ENCODE results near the gene MACROD1. TPM values are rescaled to one million over a fixed set of nuclear protein-coding genes. Genes with fewer than 3 reads are reported as not detected.

MACROD1 gene
- total RNA-seq, 4 donors from 2014 or later: 10.4 to 31.5 (median 19.5) TPM

DNA sequence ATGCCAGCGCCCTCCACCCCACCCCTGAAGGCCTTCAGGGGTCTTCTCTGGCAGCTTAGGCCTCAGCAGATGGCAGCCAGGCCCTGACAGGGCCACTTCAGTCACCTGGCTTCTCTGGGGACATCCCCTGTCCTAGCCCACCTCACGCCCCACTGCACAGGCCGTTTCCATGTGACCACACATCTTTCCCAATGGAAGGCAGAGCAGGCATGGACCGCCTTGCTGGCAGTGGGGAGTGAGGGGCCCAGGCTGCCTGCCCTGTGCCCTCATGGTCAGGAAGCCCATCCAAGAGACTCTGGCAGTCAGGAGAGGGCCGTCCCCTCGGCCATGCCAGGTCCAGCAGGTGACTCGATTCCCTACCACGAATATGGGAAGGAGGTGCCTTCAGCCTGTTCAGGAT is 25.8 kb downstream of the MACROD1 start:
- no peak overlapping the region for H3K4me3 ChIP-seq

DNA sequence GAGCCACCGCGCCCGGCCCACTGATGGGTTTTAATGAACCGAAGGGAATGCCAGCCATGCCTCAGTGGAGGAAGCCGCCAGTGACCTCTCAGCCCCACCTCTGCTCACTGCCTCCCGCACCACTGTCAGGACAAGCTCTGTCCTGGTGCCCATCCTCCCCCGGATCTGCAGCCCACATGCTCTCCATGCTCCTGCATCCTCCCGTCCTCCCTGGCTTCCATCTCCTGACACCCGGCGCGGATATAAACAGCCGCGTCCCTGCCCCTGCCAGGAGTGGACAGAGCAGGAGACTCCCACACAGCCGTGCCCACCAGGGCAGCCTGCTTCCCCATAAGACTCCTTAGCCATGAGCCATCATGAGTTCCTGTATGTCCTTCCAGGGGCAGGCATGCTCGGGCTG is 26.9 kb downstream of the MACROD1 start:
- no peaks in the 10 kb centered on the region for H3K9me3 ChIP-seq
- peaks cover 0 to 7% (median 0%) of the 10 kb centered on the region in 3 donors for H3K4me1 ChIP-seq
- H3K36me3 ChIP-seq: peaks cover 0 to 6% (median 0%) of the 10 kb centered on the region in 3 donors
- 87 to 89% methylated on average over 6 to 9 of the region's 15 CpGs for WGBS, 2 donors
- TF ChIP-seq, protein P1, sequence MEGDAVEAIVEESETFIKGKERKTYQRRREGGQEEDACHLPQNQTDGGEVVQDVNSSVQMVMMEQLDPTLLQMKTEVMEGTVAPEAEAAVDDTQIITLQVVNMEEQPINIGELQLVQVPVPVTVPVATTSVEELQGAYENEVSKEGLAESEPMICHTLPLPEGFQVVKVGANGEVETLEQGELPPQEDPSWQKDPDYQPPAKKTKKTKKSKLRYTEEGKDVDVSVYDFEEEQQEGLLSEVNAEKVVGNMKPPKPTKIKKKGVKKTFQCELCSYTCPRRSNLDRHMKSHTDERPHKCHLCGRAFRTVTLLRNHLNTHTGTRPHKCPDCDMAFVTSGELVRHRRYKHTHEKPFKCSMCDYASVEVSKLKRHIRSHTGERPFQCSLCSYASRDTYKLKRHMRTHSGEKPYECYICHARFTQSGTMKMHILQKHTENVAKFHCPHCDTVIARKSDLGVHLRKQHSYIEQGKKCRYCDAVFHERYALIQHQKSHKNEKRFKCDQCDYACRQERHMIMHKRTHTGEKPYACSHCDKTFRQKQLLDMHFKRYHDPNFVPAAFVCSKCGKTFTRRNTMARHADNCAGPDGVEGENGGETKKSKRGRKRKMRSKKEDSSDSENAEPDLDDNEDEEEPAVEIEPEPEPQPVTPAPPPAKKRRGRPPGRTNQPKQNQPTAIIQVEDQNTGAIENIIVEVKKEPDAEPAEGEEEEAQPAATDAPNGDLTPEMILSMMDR (IDR thresholded peaks at IDR 0.05): no peak
- TF ChIP-seq POLR2A (IDR thresholded peaks at IDR 0.05): no peak
- H3K4me3 ChIP-seq: no peak overlapping the region
- intact Hi-C loops (cut with DNase I): no loop called here
- H3K27ac ChIP-seq: no peak overlapping the region
- DNase-seq: no peak
- H3K27me3 ChIP-seq: no peaks in the 10 kb centered on the region

More for the DNA sequence above, 25.8 kb downstream of the MACROD1 start:
- peaks cover 0 to 6% (median 0%) of the 10 kb centered on the region in 3 donors for H3K36me3 ChIP-seq
- H3K27ac ChIP-seq: no peak overlapping the region
- no peak for TF ChIP-seq POLR2A (IDR thresholded peaks at IDR 0.05)
- TF ChIP-seq, protein P1 (IDR thresholded peaks at IDR 0.05): no peak
- H3K4me1 ChIP-seq: peaks cover 0 to 7% (median 0%) of the 10 kb centered on the region in 3 donors
- H3K9me3 ChIP-seq: no peaks in the 10 kb centered on the region
- DNase-seq: no peak
- intact Hi-C loops (cut with DNase I): loop anchor here (10.0 kb wide), 1 partner anchor 305 kb away; the partner anchor contains the start of gene MARK2
- 50% methylated on average over 1 of the region's 8 CpGs; no CpG with 5 or more reads in 1 of the 2 donors for WGBS, 2 donors
- H3K27me3 ChIP-seq: no peaks in the 10 kb centered on the region

- 77 to 89% methylated on average over 4 to 16 of the region's 16 CpGs for WGBS, 2 donors
- Histone ChIP-seq H3K27me3 (no peaks in the 10 kb centered on the region), H3K4me3 (no peak overlapping the region), H3K36me3 (peaks cover 0 to 6% (median 0%) of the 10 kb centered on the region in 3 donors), H3K4me1 (peaks cover 0 to 7% (median 0%) of the 10 kb centered on the region in 3 donors), H3K27ac (no peak overlapping the region), H3K9me3 (no peaks in the 10 kb centered on the region)
- DNase-seq: no peak
- TF ChIP-seq, protein P1 (IDR thresholded peaks at IDR 0.05): no peak
- TF ChIP-seq POLR2A (IDR thresholded peaks at IDR 0.05): no peak
- intact Hi-C loops (cut with DNase I): no loop called here
Observed at GRCh38 chr11:64138398-64138797, 27.5 kb downstream of the MACROD1 start.

DNA sequence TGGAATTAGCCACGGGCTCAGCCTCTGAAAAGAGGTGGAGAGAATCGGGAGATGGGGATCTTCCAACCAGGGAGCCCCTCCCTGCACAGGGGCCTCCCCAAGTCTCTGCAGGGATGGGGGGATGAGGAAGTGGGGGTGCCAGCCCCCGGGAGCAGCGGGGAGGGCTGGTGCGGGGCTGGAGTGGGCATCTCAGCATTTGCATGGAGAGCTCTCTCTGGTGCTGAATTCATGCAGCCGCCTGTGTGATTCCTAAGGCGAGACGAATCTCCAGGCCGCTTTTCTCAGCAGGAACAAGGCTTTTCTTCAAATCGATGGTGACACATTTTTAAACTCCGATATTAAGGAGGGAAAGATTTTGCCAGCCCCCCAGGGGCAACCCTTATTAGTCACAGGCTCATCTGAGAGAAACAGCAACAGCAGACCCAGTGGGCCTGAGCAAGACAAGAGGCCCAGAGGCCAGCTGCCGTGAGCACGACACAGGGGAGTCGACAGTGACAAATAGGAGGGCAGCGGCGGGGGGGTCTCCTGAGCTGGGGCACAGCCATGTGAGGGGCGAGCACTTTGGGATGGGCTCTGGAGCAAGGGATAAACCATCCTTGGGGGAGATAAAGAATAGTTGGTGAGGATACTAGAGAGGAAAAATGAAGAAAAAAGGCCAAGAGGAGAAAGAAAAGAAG is 29.0 kb downstream of the MACROD1 start:
- DNase-seq: no peak
- TF ChIP-seq, protein P1 (IDR thresholded peaks at IDR 0.05): no peak
- TF ChIP-seq POLR2A (IDR thresholded peaks at IDR 0.05): no peak
- Histone ChIP-seq H3K4me3 (no peak overlapping the region), H3K27me3 (no peaks in the 10 kb centered on the region), H3K9me3 (no peaks in the 10 kb centered on the region), H3K27ac (no peak overlapping the region), H3K4me1 (peaks cover 0 to 7% (median 0%) of the 10 kb centered on the region in 3 donors), H3K36me3 (peaks cover 0 to 6% (median 0%) of the 10 kb centered on the region in 3 donors)
- intact Hi-C loops (cut with DNase I): no loop called here
- 74 to 83% methylated on average over 14 of the region's 17 CpGs for WGBS, 2 donors

- no peaks in the 10 kb centered on the region for H3K9me3 ChIP-seq
- TF ChIP-seq, protein P1 (IDR thresholded peaks at IDR 0.05): no peak
- no peak for TF ChIP-seq POLR2A (IDR thresholded peaks at IDR 0.05)
- intact Hi-C loops (cut with DNase I): no loop called here
- peaks cover 0 to 6% (median 0%) of the 10 kb centered on the region in 3 donors for H3K36me3 ChIP-seq
- H3K4me1 ChIP-seq: no peaks in the 10 kb centered on the region
- no peak overlapping the region for H3K4me3 ChIP-seq
- DNase-seq: no peak
- H3K27ac ChIP-seq: no peak overlapping the region
- WGBS, 2 donors: 82 to 91% methylated on average over 3 to 12 of the region's 17 CpGs
- no peaks in the 10 kb centered on the region for H3K27me3 ChIP-seq
Observed at GRCh38 chr11:64135711-64136110, 30.2 kb downstream of the MACROD1 start.
